Measurements from ENCODE around the gene APEH.

Gene APEH

GRCh38 chr3:49704629-49705028 is 30.5 kb downstream of the APEH start:
- TF ChIP-seq ELF4 (IDR thresholded peaks at IDR 0.05), result no peak
- no peak for TF ChIP-seq BHLHE40 (IDR thresholded peaks at IDR 0.05; ENCODE audit: borderline replicate concordance)
- TF ChIP-seq L3MBTL2 (conservative IDR thresholded peaks at IDR 0.05), result no peak
- TF ChIP-seq ZNF384 (IDR thresholded peaks at IDR 0.05), result no peak
- no peak for TF ChIP-seq HDGF (IDR thresholded peaks at IDR 0.05; ENCODE audit: borderline replicate concordance)
- no peak for TF ChIP-seq FOXM1 (IDR thresholded peaks at IDR 0.05; ENCODE audit: borderline replicate concordance)
- TF ChIP-seq SUZ12 (IDR thresholded peaks at IDR 0.05), result no peak
- TF ChIP-seq CTBP1 (IDR thresholded peaks at IDR 0.05; ENCODE audit: borderline replicate concordance), result no peak
- TF ChIP-seq SP1 (IDR thresholded peaks at IDR 0.05), result no peak
- TF ChIP-seq LEF1 (IDR thresholded peaks at IDR 0.05; ENCODE audit: borderline replicate concordance), result no peak
- TF ChIP-seq ARNT (IDR thresholded peaks at IDR 0.05), result no peak
- TF ChIP-seq PKNOX1 (IDR thresholded peaks at IDR 0.05), result no peak
- no peak for TF ChIP-seq TARDBP (IDR thresholded peaks at IDR 0.05)
- TF ChIP-seq FOXA1 (IDR thresholded peaks at IDR 0.05), result no peak
- TF ChIP-seq NFRKB (IDR thresholded peaks at IDR 0.05), result no peak
- TF ChIP-seq FOXK2 (IDR thresholded peaks at IDR 0.05), result no peak
- no peak for DNase-seq (ENCODE audit: extremely low spot score)
- ChIA-PET CTCF (no interaction called here), POLR2A (no interaction called here)

GRCh38 chr3:49705390-49705960 is 31.3 kb downstream of the APEH start:
- no peak for TF ChIP-seq SUZ12 (IDR thresholded peaks at IDR 0.05)
- TF ChIP-seq FOXK2 (IDR thresholded peaks at IDR 0.05), result no peak
- no peak for TF ChIP-seq ELF4 (IDR thresholded peaks at IDR 0.05)
- no peak for TF ChIP-seq SP1 (IDR thresholded peaks at IDR 0.05)
- no peak for TF ChIP-seq ARNT (IDR thresholded peaks at IDR 0.05)
- DNase-seq (ENCODE audit: extremely low spot score), result no peak
- CTCF ChIA-PET, result no interaction called here
- POLR2A ChIA-PET, result interaction anchor here (1.0 kb wide), 1 partner anchor 17 kb away, joined by 4 read pairs; no protein-coding TSS in a partner anchor

GRCh38 chr3:49706456-49707112 is 32.4 kb downstream of the APEH start:
- TF ChIP-seq ELF4 (IDR thresholded peaks at IDR 0.05) (no peak), TARDBP (IDR thresholded peaks at IDR 0.05) (no peak), FOXA1 (IDR thresholded peaks at IDR 0.05) (no peak), CTBP1 (IDR thresholded peaks at IDR 0.05; ENCODE audit: borderline replicate concordance) (no peak), NFRKB (IDR thresholded peaks at IDR 0.05) (no peak)
- no peak for DNase-seq (ENCODE audit: extremely low spot score)
- ChIA-PET CTCF (no interaction called here), POLR2A (interaction anchor here (1.0 kb wide), 1 partner anchor 16 kb away, joined by 4 read pairs; no protein-coding TSS in a partner anchor)

GRCh38 chr3:49707113-49707480 is 32.9 kb downstream of the APEH start:
- ChIA-PET CTCF (no interaction called here), POLR2A (no interaction called here)
- TF ChIP-seq FOXM1 (IDR thresholded peaks at IDR 0.05; ENCODE audit: borderline replicate concordance) (no peak), PKNOX1 (IDR thresholded peaks at IDR 0.05) (no peak)
- no peak for DNase-seq (ENCODE audit: extremely low spot score)

- TF ChIP-seq LEF1 (IDR thresholded peaks at IDR 0.05; ENCODE audit: borderline replicate concordance) (no peak), FOXM1 (IDR thresholded peaks at IDR 0.05; ENCODE audit: borderline replicate concordance) (no peak), ZNF384 (IDR thresholded peaks at IDR 0.05) (no peak), SP1 (IDR thresholded peaks at IDR 0.05) (no peak), TARDBP (IDR thresholded peaks at IDR 0.05) (no peak), FOXA1 (IDR thresholded peaks at IDR 0.05) (no peak), SUZ12 (IDR thresholded peaks at IDR 0.05) (no peak), HDGF (IDR thresholded peaks at IDR 0.05; ENCODE audit: borderline replicate concordance) (no peak), ELF4 (IDR thresholded peaks at IDR 0.05) (no peak), CTBP1 (IDR thresholded peaks at IDR 0.05; ENCODE audit: borderline replicate concordance) (no peak), BHLHE40 (IDR thresholded peaks at IDR 0.05; ENCODE audit: borderline replicate concordance) (no peak), PKNOX1 (IDR thresholded peaks at IDR 0.05) (no peak), FOXK2 (IDR thresholded peaks at IDR 0.05) (no peak), ARNT (IDR thresholded peaks at IDR 0.05) (no peak)
- no peak for DNase-seq (ENCODE audit: extremely low spot score)
- ChIA-PET POLR2A (no interaction called here), CTCF (no interaction called here)
Observed at GRCh38 chr3:49709852-49710251, 35.7 kb downstream of the APEH start.

- CTCF ChIA-PET, result interaction anchor here (0.6 to 1.3 kb wide), 3 partner anchors 127 to 191 kb away, joined by 3 to 9 read pairs (median 4); no protein-coding TSS in a partner anchor
- POLR2A ChIA-PET, result interaction anchor here (0.9 kb wide), 1 partner anchor 242 kb away, joined by 3 read pairs; no protein-coding TSS in a partner anchor
- no peak for TF ChIP-seq SUZ12 (IDR thresholded peaks at IDR 0.05)
- no peak for TF ChIP-seq HDGF (IDR thresholded peaks at IDR 0.05; ENCODE audit: borderline replicate concordance)
- no peak for TF ChIP-seq CTBP1 (IDR thresholded peaks at IDR 0.05; ENCODE audit: borderline replicate concordance)
- no peak for TF ChIP-seq ZNF384 (IDR thresholded peaks at IDR 0.05)
- no peak for DNase-seq (ENCODE audit: extremely low spot score)
Observed at GRCh38 chr3:49711489-49711888, 37.3 kb downstream of the APEH start.

- no peak for DNase-seq (ENCODE audit: extremely low spot score)
Observed at GRCh38 chr3:49712166-49712565, 38.0 kb downstream of the APEH start.

More at GRCh38 chr3:49712166-49712565, 38.0 kb downstream of the APEH start:
- ChIA-PET POLR2A (interaction anchor here (0.9 to 1.8 kb wide), 2 partner anchors 10 to 243 kb away, joined by 3 to 6 read pairs; no protein-coding TSS in a partner anchor), CTCF (no interaction called here)
- no peak for TF ChIP-seq FOXA1 (IDR thresholded peaks at IDR 0.05)
- no peak for TF ChIP-seq SUZ12 (IDR thresholded peaks at IDR 0.05)
- TF ChIP-seq L3MBTL2 (conservative IDR thresholded peaks at IDR 0.05), result no peak
- TF ChIP-seq HDGF (IDR thresholded peaks at IDR 0.05; ENCODE audit: borderline replicate concordance), result no peak
- TF ChIP-seq ELF4 (IDR thresholded peaks at IDR 0.05), result no peak
- TF ChIP-seq NFRKB (IDR thresholded peaks at IDR 0.05), result no peak
